ENCODE results near the gene KCTD5. TPM values are rescaled to one million over a fixed set of nuclear protein-coding genes. Genes with fewer than 3 reads are reported as not detected.

The KCTD5 gene
- total and polyA plus RNA-seq, 10 of the 15 experiments (the other 5 are each of a cell fraction or from before 2014, with no cell fraction given): 0.58 to 56.4 (median 37.3) TPM

- Histone ChIP-seq H3K4me1 (ENCODE audit: control insufficient read depth, insufficient read depth, low read length) (0 out of 2 replicates have a peak, but pooled peaks cover 6% of the 10 kb centered on the region), H3K9ac (ENCODE audit: control insufficient read depth, insufficient read depth, low read length) (no peak overlapping the region), H3K27me3 (replicated peaks in 1 of 2; ENCODE audit: control insufficient read depth in 2 of 2, insufficient read depth in 2 of 2, low read length in 1 of 2) (no peaks in the 10 kb centered on the region), H3K4me2 (ENCODE audit: control insufficient read depth, insufficient read depth) (no peak overlapping the region), H2AFZ (ENCODE audit: control insufficient read depth, low read depth, low read length) (no peak overlapping the region), H3K4me3 (no peak overlapping the region), H4K20me1 (ENCODE audit: control insufficient read depth, insufficient read depth) (no peaks in the 10 kb centered on the region), H3K79me2 (ENCODE audit: control insufficient read depth, insufficient read depth, low read length) (no peaks in the 10 kb centered on the region), H3K9me3 (replicated peaks; ENCODE audit: control insufficient read depth, insufficient read depth, low read length) (no peaks in the 10 kb centered on the region), H3K27ac (ENCODE audit: control insufficient read depth, insufficient read depth) (no peak overlapping the region), H3K36me3 (ENCODE audit: control insufficient read depth in 2 of 2, insufficient read depth in 2 of 2, low read length in 1 of 2) (no peaks in the 10 kb centered on the region)
- CTCF ChIA-PET: no interaction called here
- no peak for ATAC-seq
- SMC1A ChIA-PET (ENCODE audit: uncharacterized antibody, unreplicated experiment): interaction anchor here (1.1 kb wide), 1 partner anchor 30 kb away, joined by 3 read pairs; no protein-coding TSS in a partner anchor
- RAD21 ChIA-PET (ENCODE audit: unreplicated experiment): interaction anchor here (1.2 kb wide), 2 partner anchors 30 kb away, joined by 4 read pairs; no protein-coding TSS in a partner anchor
- DNase-seq (ENCODE audit: low read depth, low spot score): no peak
- BruUV-seq (replicated peaks): no TSS peak
- in situ Hi-C loops (cut with MboI) (no loop called here), intact Hi-C loops (cut with micrococcal nuclease; ENCODE audit: unreplicated experiment) (no loop called here)
- 57% methylated on average over 19 of the region's 21 CpGs for WGBS (ENCODE audit: insufficient coverage, insufficient replicate concordance, low lambda C conversion rate, missing lambda C conversion rate)
- FAIRE-seq: no peak
- TF ChIP-seq BCL3 (IDR thresholded peaks at IDR 0.05; ENCODE audit: borderline replicate concordance, insufficient read depth, low read depth, low read length, poor library complexity, severe bottlenecking) (no peak), ZNF24 (IDR thresholded peaks at IDR 0.05) (no peak), PRDM15 (CRISPR knock-in tag; IDR thresholded peaks at IDR 0.05) (no peak), LARP7 (IDR thresholded peaks at IDR 0.05) (no peak), WRNIP1 (IDR thresholded peaks at IDR 0.05; ENCODE audit: borderline replicate concordance, low read depth, low read length) (no peak), TCF7 (IDR thresholded peaks at IDR 0.05; ENCODE audit: borderline replicate concordance) (no peak), RELA (IDR thresholded peaks at IDR 0.05; ENCODE audit: borderline replicate concordance, partially characterized antibody) (no peak), ZNF622 (IDR thresholded peaks at IDR 0.05) (no peak), ZZZ3 (IDR thresholded peaks at IDR 0.05; ENCODE audit: control insufficient read depth, insufficient read length, low read depth) (no peak), SUZ12 (IDR thresholded peaks at IDR 0.05; ENCODE audit: unreplicated experiment) (no peak), ATF7 (IDR thresholded peaks at IDR 0.05; ENCODE audit: low read depth) (no peak), SUPT20H (IDR thresholded peaks at IDR 0.05; ENCODE audit: borderline replicate concordance, control insufficient read depth, low read depth, low read length) (no peak), SP1 (IDR thresholded peaks at IDR 0.05; ENCODE audit: low read depth, low read length) (no peak)
- POLR2A ChIA-PET: interaction anchor here (0.7 kb wide), 1 partner anchor 721 kb away, joined by 5 read pairs; no protein-coding TSS in a partner anchor
These were observed 35.3 kb downstream of the KCTD5 start for GRCh38 chr16:2717383-2718263.

Measured in GM12878 (cell line).